A172 (cell line): Measurements from ENCODE around the gene SLC7A14. TPM values are rescaled to one million over a fixed set of nuclear protein-coding genes. Genes with fewer than 3 reads are reported as not detected.
A peak's percentile ranks its signal among the peaks of the same experiment; 100 is the strongest.
"Not testable (repeated sequence)": the region's sequence is repeated elsewhere in the genome, so short reads cannot be mapped to it uniquely, and the experiment has no call there.

Source experiments
- DNase-seq: peaks from one replicate; pipeline ENCODE4 v3.0.0-alpha.2; 2015; ENCODE audit warnings: low spot score
- total RNA-seq: library from RNA; depleted of rRNA; stranded (reverse); fragments of >200 nt; shearing (Covaris generic); gene quantifications from 2 replicates; pipeline ENCODE4 v1.2.3, GENCODE V29; 2014

SLC7A14 gene
- total RNA-seq, 1 experiment from 2014 or later = not detected

GRCh38 chr3:170594528-170594927, 8.7 kb upstream of the SLC7A14 start:
- no peak for DNase-seq

GRCh38 chr3:170593634-170594033, 7.8 kb upstream of the SLC7A14 start:
- no peak for DNase-seq

DNA sequence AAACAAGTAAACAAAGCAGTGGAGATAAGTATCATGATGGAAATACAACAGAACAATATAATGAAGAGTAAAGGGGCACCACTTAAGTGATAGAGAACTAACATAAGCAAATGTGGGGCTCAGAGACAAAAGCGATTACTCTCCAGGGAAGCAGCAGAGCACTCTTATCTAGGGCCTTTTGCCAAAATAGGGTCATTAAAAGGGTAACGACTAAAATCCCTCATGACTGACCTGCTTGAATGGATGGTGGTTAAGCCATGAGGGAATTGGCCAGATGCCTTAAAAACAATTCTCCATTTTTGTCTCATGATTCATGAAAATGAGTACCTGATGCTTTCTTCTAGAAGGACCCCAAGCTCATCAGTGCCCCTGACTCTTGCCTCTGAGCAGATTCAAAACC, 3.2 kb upstream of the SLC7A14 start:
- DNase-seq = no peak

DNA sequence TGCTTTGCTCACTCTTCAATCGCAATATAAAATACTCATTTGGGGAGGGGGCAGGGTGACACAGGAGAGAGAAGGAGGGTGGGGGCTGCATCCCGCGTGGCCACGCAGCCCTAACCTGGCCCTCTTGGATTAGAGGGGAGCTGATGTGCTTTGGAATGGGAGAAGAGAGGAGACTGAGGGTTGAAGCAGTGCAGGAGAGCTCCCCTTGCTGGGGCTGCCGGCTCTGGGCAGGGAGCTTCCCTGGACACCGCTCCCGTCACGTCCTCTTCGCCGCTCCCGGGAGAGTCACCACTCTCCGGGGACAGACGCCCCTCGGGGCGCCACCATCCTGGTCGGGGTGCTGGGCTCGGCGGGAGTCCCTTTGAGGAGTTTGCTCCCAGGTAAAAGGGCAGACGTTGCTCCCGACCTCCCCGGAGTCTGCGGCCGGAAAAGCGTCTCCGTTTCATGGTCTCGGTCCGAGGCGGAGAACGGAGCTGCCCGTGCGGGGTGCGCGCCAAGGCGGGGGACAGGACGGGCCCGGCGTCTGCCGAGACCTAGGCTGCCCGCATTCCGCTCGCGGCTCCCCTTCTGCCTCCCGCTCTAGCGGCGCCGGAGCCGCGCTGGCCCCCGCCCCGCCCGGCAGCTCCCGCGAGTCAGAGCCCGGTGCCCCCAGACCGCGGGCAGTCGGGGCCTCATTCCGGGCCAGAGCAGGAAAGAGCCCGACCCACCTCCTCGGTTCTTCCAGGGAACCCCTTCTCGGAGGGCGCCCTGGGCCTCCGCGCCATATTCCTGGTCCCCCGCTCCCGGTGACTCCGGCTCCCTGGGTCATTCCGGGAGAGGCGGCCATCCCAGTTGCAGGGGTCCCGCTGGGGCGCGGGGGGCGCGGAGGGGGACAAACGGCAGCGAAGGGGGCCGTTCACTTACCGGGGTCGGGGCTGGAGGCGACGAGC, 603 bp downstream of the SLC7A14 start:
- DNase-seq = no peak

DNA sequence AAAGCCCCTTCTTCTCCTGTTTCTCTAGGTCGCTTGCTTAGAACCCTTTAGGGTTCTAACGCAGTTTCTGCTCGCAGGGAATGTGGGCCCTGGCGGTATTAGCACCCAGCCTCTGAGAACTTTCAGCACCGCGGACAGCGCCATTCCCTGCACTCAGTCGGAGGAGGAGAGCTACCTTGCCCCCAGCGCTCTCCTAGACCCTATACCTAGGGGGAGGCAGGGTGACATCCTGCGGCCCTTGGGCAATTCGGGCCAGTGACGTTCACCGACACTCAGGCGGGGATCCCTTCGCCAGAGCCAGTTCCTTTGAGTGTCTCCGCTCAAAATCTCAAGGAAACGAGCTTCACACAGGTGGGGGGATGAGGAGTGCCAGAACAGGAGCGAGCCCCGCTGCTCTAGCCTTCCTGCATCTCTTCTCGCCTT, 1.3 kb downstream of the SLC7A14 start:
- peak; percentile 45 for DNase-seq

GRCh38 chr3:170579646-170580045, 6.2 kb downstream of the SLC7A14 start:
- DNase-seq = no peak

DNA sequence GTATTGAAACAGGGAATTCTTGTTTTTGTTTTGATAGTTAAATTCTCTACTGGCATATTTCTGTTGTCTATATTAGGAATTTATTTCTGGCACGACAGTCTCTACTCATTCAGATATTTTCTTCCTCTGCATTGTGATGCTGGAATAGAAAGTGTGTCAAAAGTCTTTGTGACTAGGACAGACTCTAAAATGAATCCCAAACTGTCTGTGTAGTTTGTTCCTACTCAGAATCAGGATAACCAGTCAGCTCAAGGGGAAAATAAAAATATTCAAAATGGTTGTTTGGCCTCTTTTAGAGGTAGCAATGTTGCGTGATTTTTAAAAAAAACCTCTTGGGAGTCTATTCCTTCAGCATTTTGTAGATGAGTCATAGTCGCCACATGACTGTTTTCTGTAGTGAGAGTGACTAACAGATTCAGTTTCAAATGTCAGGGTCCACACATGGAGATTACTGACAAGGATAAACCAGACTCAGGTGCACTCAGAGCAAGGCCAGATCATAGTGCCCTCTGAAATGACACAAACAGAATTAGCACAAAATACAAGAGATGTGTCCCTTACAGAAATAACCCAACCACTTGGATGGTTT, 13.1 kb downstream of the SLC7A14 start:
- DNase-seq = peak; percentile 76

- DNase-seq = not testable (repeated sequence)
These were observed 18.3 kb downstream of the SLC7A14 start for GRCh38 chr3:170567598-170567997.

GRCh38 chr3:170566413-170566812, 19.5 kb downstream of the SLC7A14 start:
- no peak for DNase-seq

GRCh38 chr3:170565495-170565894, 20.4 kb downstream of the SLC7A14 start:
- DNase-seq = no peak

GRCh38 chr3:170564664-170565063, 21.2 kb downstream of the SLC7A14 start:
- DNase-seq = no peak

- DNase-seq = peak; percentile 67
These were observed 22.0 kb downstream of the SLC7A14 start for GRCh38 chr3:170563712-170564423.

GRCh38 chr3:170562080-170562479, 23.8 kb downstream of the SLC7A14 start:
- DNase-seq = no peak

GRCh38 chr3:170560717-170561382, 25.0 kb downstream of the SLC7A14 start:
- DNase-seq = no peak

GRCh38 chr3:170560296-170560695, 25.6 kb downstream of the SLC7A14 start:
- peak; percentile 28 for DNase-seq

GRCh38 chr3:170558427-170558826, 27.4 kb downstream of the SLC7A14 start:
- no peak for DNase-seq

GRCh38 chr3:170555329-170555728, 30.5 kb downstream of the SLC7A14 start:
- no peak for DNase-seq

DNA sequence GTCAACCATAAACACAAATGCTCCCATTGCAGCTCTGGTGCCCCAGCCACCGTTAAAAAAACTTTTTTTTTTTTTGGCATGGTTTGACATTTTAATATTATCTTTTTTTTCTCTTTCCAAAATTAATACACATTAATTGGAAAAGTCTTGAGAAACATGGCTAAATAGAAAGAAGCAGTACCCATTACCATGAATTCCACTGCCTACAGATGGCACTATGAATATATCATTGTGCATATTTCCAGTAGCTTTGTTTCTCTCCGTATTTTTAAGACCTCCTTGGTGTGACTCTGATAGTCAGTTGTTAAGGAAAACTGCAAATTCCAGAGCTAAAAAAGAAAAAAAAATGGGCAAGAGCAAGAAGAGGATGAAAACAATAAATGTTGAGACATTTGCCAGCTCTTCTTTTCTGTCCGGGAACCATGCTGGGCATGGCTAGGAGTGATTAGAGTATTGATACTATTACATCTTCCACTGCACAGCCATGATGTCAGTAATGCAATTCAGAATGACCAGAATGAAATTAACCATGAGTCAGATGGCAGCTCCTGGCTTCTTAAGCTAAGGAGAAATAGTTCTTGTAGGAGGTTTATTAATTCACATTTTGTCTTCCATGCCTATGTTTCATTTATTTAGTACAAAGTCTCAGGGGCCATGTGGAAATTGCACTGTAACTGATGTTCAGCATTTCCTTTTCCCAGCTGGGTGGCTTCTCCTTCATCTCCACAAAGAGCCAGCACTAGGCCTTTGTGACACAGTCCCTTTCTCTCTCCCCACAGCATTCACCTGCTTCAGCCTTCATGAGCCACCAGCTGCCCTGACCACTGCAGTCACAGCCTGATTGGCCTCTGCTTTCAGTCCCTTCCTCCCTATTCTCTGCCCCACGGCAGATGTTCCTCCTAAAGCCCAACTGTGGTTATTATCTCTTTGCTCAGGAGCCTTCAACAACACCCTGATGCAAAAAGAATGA, 31.8 kb downstream of the SLC7A14 start:
- DNase-seq = no peak

DNA sequence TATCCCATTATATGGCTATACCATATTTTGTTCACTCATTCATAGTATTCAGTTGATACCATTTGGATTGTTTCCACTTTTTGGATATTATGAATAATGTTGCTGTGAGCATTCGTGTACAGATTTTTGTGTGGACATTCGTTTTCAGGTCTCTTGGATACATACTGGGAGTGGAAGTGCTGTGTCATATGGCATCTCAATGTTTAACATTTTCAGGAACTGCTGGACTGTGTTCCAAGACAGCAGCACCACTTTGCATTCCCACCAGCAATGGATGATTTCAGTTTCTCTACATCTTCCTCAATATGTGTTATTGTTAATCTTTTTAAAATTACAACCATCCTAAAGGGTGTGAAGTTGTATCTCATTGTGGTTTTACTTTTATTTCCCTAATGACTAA, 34.6 kb downstream of the SLC7A14 start:
- DNase-seq = no peak

DNA sequence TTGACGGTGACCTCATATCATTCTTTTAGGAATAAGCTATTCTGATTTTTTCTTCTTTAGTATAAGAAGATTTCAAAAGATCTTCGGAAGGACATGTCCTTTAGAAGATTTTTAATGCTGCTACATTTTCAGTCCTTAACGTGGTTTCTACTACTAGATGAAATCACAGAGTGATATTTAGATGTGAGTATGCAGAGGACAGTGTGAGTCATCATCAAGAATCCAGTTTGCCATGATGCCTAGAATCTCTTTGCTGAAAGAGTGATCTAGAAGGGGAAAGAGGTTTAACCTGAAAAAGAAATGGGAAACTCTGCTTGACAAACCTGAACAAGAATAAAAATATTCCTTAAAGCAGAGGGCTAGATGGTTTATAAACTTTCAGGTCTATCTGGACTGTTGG, 43.2 kb downstream of the SLC7A14 start:
- DNase-seq = no peak

DNA sequence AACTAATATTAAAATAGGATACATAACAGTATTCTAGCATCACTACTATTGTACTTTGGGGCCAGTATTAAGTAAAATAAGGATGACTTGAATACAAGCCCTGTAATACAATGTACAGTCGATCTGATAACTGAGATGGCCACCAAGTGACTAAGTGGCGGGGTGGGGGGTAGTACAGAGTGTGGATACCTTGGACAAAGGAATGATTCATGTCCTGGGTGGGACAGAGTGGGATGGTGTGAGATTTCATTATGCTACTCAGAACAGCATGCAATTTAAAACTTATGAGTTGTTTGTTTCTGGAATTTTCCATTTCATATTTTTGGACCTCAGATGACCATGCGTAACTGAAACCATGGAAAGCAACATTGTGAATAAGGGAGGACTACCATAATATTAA, 46.0 kb downstream of the SLC7A14 start:
- DNase-seq = no peak
